Natural killer cell (primary cell): ENCODE data around the gene TFAP2A. TPM values are rescaled to one million over a fixed set of nuclear protein-coding genes. Genes with fewer than 3 reads are reported as not detected.

Experiments
- ATAC-seq, 3 donors: fragments of 150-1000 bp in 2 of 3; fragments of 200-7000 bp in 1 of 3; cut with Tn5 transposase; 1 replicate in 1 of 3; 2 replicates in 2 of 3; pipeline ENCODE4 v1.10.0; 2021; ENCODE audit warnings: mild to moderate bottlenecking in 2 of 3, moderate library complexity in 2 of 3
- DNase-seq, 2 donors: peaks; one replicate each; pipeline versions ENCODE4 v3.0.0 to v3.0.0-alpha.2; 2013 to 2021; ENCODE audit warnings: mixed read lengths in 1 of 2
- H3K27ac ChIP-seq: one replicate; pipeline ENCODE4 v1.5.1; 2013; ENCODE audit warnings: mild to moderate bottlenecking, low read length
- H3K27me3 ChIP-seq: one replicate; pipeline ENCODE4 v1.6.1; 2013; ENCODE audit warnings: low read length; ENCODE audit not compliant: control insufficient read depth, insufficient read depth
- H3K36me3 ChIP-seq: one replicate; pipeline ENCODE4 v1.6.1; 2013; ENCODE audit warnings: low read length; ENCODE audit not compliant: control insufficient read depth, insufficient read depth
- H3K4me1 ChIP-seq: one replicate; pipeline ENCODE4 v1.6.1; 2013; ENCODE audit warnings: low read length; ENCODE audit not compliant: control insufficient read depth, insufficient read depth
- H3K4me3 ChIP-seq: one replicate; pipeline ENCODE4 v1.5.1; 2013; ENCODE audit warnings: low read length
- H3K9me3 ChIP-seq: one replicate; pipeline ENCODE4 v1.6.1; 2013; ENCODE audit warnings: low read length; ENCODE audit not compliant: control insufficient read depth, insufficient read depth
- H3K27ac Mint-ChIP-seq, 2 donors: one replicate each; pipeline ENCODE4 v1.8.0; 2022; ENCODE audit warnings: mild to moderate bottlenecking in 2 of 2, mixed read lengths in 2 of 2, moderate library complexity in 1 of 2
- H3K27me3 Mint-ChIP-seq, 2 donors: one replicate each; pipeline ENCODE4 v1.8.0; 2022; ENCODE audit warnings: low read depth in 2 of 2, mixed read lengths in 2 of 2
- H3K36me3 Mint-ChIP-seq: one replicate; pipeline ENCODE4 v1.8.0; 2022; ENCODE audit warnings: mixed read lengths
- H3K4me1 Mint-ChIP-seq, 2 donors: one replicate each; pipeline ENCODE4 v1.8.0; 2022; ENCODE audit warnings: mixed read lengths in 2 of 2
- H3K4me3 Mint-ChIP-seq: one replicate; pipeline ENCODE4 v1.8.0; 2022; ENCODE audit warnings: mild to moderate bottlenecking, moderate library complexity, mixed read lengths
- H3K9me3 Mint-ChIP-seq, 2 donors: one replicate each; pipeline ENCODE4 v1.8.0; 2022; ENCODE audit warnings: mixed read lengths in 2 of 2
- CTCF ChIP-seq: fragments of 200-600 bp; IDR thresholded peaks from one replicate; pipeline ENCODE4 v1.8.0; 2022; ENCODE audit warnings: antibody characterized with exemption
- WGBS: methylation state at CpG from one replicate; pipeline ENCODE4 v1.1.7; 2013; ENCODE audit warnings: missing lambda C conversion rate; ENCODE audit not compliant: insufficient coverage; 5-methylcytosine and 5-hydroxymethylcytosine counted together
- intact Hi-C: fragments of 100-400 bp; cut with micrococcal nuclease; formaldehyde crosslinking; loops from one replicate; pipeline ENCODE4 v1.14.2; 2022
- total RNA-seq, 4 donors: library from RNA; stranded (reverse); fragments of 120-200 nt in 1 of 4; gene quantifications; one replicate each; pipeline versions ENCODE4 v1.2.3 to v1.2.4, GENCODE V29; 2013 to 2022

Gene TFAP2A
- total RNA-seq, 3 donors from 2014 or later (not counting 1 experiment from before 2014, with no cell fraction given) = not detected

GRCh38 chr6:10351791-10352190, 63.1 kb downstream of the TFAP2A start:
- no peak for ATAC-seq
- peaks cover 0 to 7% of the 10 kb centered on the region in 2 donors for H3K27me3 Mint-ChIP-seq
- Histone ChIP-seq H3K36me3 (no peaks in the 10 kb centered on the region), H3K4me3 (no peak overlapping the region), H3K9me3 (no peaks in the 10 kb centered on the region), H3K4me1 (no peaks in the 10 kb centered on the region), H3K27me3 (no peaks in the 10 kb centered on the region), H3K27ac (no peak overlapping the region)
- intact Hi-C loops = no loop called here
- no peak overlapping the region for H3K4me3 Mint-ChIP-seq
- no peak for DNase-seq
- no peak overlapping the region for H3K27ac Mint-ChIP-seq
- H3K9me3 Mint-ChIP-seq = no peaks in the 10 kb centered on the region
- 89% methylated on average over 11 of the region's 12 CpGs for WGBS
- H3K4me1 Mint-ChIP-seq = no peaks in the 10 kb centered on the region
- H3K36me3 Mint-ChIP-seq = no peaks in the 10 kb centered on the region
- TF ChIP-seq CTCF = no peak

GRCh38 chr6:10350720-10351119, 64.2 kb downstream of the TFAP2A start:
- Histone ChIP-seq H3K36me3 (no peaks in the 10 kb centered on the region), H3K27ac (no peak overlapping the region), H3K4me1 (no peaks in the 10 kb centered on the region), H3K4me3 (no peak overlapping the region), H3K9me3 (no peaks in the 10 kb centered on the region), H3K27me3 (no peaks in the 10 kb centered on the region)
- no peaks in the 10 kb centered on the region for H3K36me3 Mint-ChIP-seq
- H3K4me3 Mint-ChIP-seq = no peak overlapping the region
- no peak overlapping the region for H3K27ac Mint-ChIP-seq
- H3K4me1 Mint-ChIP-seq = no peaks in the 10 kb centered on the region
- H3K27me3 Mint-ChIP-seq = peaks cover 0 to 7% of the 10 kb centered on the region in 2 donors
- no peak for TF ChIP-seq CTCF
- H3K9me3 Mint-ChIP-seq = no peaks in the 10 kb centered on the region
- ATAC-seq (no peak), DNase-seq (no peak)
- WGBS = 84% methylated on average over 2 of the region's 2 CpGs
- intact Hi-C loops = no loop called here

- intact Hi-C loops = no loop called here
- Histone ChIP-seq H3K27me3 (no peaks in the 10 kb centered on the region), H3K27ac (no peak overlapping the region), H3K36me3 (no peaks in the 10 kb centered on the region), H3K4me3 (no peak overlapping the region), H3K9me3 (no peaks in the 10 kb centered on the region), H3K4me1 (no peaks in the 10 kb centered on the region)
- WGBS = 92% methylated on average over 10 of the region's 11 CpGs
- no peaks in the 10 kb centered on the region for H3K36me3 Mint-ChIP-seq
- no peak for ATAC-seq
- H3K4me3 Mint-ChIP-seq = no peak overlapping the region
- H3K27ac Mint-ChIP-seq = no peak overlapping the region
- H3K27me3 Mint-ChIP-seq = peaks cover 0 to 4% of the 10 kb centered on the region in 2 donors
- no peak for TF ChIP-seq CTCF
- DNase-seq = no peak
- no peaks in the 10 kb centered on the region for H3K4me1 Mint-ChIP-seq
- H3K9me3 Mint-ChIP-seq = no peaks in the 10 kb centered on the region
Measured at GRCh38 chr6:10347561-10348327, 67.1 kb downstream of the TFAP2A start.

Other genes starting within 250 kb of the TFAP2A start
- gene GCNT2, start 106.3 kb upstream of the TFAP2A start, total RNA-seq = 1 to 10 TPM in 1 of 3 donors, under 1 TPM in 2; 0.79 to 4.7 (median 0.80) TPM